Measurements from ENCODE around the gene MT1B.
"Not testable (repeated sequence)": the region's sequence is repeated elsewhere in the genome, so short reads cannot be mapped to it uniquely, and the experiment has no call there.

The MT1B gene

GRCh38 chr16:56639045-56639444 lies 12.6 kb upstream of the MT1B start:
- no peak for DNase-seq

GRCh38 chr16:56640076-56640475 lies 11.6 kb upstream of the MT1B start:
- DNase-seq: no peak

DNA sequence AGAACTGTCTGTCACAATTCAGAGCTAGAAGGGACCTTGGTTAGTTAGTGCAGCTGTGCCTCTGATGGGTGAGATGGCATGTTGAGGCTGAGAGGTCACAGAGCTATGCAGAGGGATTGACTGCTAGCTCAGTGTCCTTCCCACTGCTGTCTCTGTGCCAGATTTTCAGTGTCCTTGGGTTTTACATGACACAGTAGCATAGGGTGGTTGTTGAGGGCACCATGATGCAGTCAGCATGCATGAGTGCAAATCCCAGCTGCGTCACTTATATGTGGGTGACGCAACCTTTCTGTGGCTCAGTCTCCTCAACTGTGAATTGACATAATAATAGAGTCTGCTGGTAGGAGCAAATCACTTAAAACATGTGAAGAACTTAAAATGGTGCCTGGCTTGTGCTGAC lies 10.5 kb upstream of the MT1B start:
- DNase-seq: no peak

GRCh38 chr16:56643080-56643778 lies 8.5 kb upstream of the MT1B start:
- DNase-seq: no peak

DNA sequence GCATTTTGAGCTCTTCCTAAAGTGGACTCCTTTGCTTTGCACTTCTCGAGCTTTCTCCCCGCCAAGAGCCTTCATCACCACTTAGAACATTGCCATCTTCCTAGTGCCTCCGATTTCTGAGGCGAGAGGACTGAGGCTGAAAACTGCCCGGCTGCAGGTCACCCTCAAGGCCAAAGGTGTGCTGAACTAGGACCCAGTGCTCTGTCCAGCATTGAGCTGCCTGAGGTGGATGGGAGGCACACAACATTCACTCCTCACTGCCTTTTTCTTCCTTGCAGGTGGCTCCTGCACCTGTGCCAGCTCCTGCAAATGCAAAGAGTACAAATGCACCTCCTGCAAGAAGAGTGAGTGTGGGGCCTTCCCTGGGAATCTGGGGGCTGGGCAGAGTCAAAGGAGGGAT lies 7.9 kb upstream of the MT1B start:
- DNase-seq: no peak

DNA sequence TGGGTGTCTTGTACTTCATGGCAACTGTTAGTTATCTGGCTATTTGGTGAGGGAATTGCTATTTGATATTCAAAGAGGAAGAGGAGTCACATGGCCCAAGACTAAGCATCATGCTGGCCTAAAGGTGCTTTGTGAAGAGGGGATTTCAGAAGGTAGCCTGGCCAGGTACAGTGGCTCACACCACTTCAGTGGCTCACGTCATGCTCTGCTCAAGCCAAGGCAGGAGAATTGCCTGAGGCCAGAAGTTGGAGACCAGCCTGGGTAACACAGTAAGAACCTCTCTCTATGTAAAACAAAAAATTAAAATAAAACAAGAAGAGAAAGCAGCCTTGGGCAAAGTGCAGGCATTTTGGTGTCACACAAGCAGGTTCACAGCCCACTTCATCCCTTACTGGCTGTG lies 6.4 kb upstream of the MT1B start:
- DNase-seq: no peak

DNA sequence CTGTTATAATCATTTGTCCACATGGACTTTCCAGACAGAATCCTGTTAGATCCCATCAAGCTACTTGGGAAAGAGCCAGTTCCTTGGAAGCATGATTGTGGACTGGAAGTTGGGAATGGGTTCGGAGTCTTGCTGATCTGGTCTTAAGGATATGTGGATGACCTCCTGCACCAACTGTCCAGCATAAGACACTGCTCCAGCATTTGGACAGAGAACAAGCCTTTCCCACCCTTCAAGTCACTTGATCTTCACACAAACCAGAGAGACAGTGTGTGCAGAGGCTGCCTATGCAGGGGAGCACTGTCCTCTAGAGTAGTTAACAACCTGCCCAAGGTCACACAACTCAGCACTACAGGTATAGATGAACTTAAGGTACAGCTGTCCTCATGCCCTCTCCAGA lies 5.8 kb upstream of the MT1B start:
- no peak for DNase-seq

GRCh38 chr16:56647641-56648431 lies 3.9 kb upstream of the MT1B start:
- no peak for DNase-seq

- no peak for DNase-seq
Observed at GRCh38 chr16:56649271-56649670, 2.4 kb upstream of the MT1B start.

GRCh38 chr16:56649820-56650219 lies 1.9 kb upstream of the MT1B start:
- no peak for DNase-seq

GRCh38 chr16:56652600-56652999 lies 914 bp downstream of the MT1B start:
- DNase-seq: no peak

DNA sequence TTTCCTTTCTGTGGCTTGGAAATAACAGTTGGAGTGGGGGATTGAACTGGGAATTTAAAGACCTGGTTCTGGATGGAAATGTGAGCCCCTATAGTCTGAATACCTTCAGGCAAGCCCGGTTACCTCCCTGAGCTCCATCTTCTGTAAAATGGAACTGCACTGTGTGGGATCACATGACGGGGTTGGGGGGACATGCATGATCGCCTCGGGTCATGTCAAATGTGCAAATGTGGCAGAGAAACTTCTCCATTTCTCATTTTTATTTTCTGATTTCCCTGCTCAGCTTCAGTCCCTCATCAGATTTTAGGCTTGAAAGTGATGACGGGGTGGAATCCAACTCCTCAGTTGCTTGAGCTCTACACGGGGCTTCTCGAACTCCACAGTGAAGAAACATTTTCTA lies 1.5 kb downstream of the MT1B start:
- DNase-seq: no peak

- no peak for DNase-seq
Observed at GRCh38 chr16:56657555-56658326, 6.1 kb downstream of the MT1B start, which contains the start of gene MT1F. MT1F (plus strand) TSS chr16:56657959; CDS start chr16:56658059, 100 bp downstream.

DNA sequence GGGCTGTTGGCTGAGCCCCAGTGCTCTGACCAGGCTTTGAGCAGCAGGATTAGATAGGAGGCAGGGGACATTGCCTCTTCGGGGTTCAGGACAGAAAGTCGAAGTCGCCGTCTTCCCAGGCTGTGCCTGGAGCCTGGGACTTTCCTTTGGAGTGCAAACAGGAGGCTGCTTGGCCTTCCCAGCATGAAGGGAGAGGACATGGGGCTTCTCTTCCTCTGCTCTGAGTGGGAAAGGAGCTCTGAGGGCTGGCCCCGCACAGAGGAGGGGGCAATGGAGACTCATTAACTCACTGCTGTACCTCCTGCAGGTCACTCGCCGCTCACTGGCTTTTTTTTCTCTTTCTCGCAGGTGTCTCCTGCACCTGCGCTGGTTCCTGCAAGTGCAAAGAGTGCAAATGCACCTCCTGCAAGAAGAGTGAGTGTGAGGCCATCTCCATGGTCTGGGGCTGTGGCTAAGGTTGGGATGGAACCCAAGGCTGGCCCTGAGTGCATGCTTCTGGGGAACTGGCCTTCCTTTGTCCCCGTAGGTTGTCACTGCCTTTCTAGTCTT lies 6.7 kb downstream of the MT1B start:
- DNase-seq: no peak

DNA sequence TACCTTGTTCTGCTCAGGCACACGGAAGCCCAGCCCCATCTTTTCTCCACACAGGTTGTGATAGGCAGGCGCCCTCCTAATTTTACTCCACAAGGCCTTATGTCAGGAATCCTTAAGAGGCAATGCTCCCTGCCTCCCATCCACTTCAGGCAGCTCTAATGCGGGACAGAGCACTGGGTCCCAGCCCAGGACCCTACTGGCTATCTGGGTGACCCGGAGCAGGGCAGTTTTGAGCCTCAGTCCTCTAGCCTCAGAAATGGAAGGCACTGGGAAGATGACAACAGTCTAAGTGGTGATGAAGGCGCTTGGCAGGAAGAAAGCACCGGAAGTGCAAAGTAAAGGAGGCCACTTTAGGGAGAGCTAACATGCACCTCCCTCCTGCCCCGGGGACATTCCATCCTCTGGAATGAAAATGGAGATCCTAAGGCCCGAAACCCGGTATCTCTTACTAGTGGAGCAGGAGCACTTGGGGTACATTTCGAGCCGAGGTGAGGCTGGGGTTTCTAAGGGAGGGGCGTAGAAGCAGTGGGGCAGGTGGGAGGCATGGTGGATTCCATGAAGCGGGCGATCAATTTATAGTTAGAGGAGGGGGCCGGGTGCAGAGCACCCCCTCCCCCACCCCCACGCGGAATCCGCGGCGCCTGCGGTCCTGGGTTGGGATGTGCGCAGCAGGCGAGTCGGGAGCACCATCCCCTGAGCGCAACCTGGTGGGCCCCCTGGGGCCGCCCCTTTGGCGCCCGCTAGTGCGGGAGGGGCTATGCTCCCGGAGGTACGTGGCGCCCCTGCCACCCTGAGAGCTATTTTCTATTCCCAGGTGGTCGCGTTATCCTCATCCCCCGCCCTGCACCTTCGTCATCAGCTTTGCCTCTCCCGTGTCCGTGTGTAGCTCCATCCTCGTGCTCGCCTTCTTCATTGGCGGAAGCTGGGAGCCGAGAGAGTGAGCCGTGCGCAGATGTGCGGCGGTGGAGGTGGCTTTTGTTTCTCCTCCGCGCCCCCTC lies 11.0 kb downstream of the MT1B start:
- no peak for DNase-seq

DNA sequence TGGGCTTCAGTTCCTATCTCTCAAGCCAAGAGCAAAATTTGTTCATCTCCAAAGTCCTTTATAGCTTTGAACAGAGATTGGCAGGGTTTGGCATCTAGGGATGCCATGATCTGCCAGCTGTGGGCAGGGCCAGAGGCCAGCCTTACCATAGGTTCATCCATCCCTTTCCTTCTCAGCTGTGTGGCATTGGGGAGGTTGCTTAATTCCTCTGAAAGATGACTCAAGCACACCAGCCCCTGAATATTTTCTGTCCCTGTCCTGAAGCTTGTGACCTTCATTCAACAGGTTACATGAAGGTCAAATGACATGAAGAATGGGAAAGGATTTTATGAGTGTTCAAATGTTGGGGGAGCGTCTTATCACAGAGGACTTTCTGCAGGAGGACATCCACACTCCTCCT lies 12.8 kb downstream of the MT1B start:
- no peak for DNase-seq

DNA sequence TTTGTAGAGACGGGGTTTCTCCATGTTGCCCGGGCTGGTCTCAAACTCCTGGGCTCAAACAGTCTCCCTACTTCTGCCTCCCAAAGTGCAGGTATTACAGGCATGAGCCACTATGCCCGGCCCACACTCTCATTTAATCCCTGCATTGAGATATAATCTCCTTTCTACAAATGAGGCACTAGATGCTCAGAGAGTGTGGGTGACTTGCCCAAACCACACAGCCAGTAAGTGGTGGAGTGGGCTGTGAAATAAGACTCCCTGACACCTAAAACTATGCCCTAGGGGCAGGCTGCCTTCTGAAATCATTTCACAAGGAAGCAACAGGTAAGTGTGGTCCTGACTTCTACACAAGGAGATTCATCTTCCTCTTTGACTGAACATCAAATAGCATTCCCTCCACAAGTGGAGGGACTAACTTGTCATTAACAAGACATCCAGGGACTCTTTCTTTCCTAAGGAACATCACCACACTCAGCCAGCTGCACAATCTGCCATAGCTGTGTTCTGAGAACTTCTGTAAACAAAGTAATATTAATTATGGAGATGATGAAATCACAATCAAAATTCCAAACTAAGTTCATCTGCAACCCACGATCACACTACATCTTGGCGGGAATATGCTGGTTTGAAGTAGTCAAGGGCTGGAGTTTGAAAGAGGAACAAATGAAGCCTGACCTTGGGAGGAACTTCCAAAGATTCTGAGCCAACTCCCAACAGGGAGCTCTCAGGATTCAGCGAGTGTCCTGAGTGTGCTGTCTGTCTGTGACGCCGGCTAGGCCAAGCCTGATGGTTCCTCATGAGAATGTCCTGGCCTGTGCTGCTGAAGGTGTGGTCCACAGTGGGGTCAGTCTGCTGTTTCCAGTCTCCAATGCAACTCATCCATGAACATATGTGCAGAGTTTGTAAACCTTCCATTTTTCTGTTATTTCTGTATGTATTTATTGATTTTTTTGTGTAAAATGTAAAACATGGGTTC lies 13.9 kb downstream of the MT1B start:
- DNase-seq: not testable (repeated sequence)

GRCh38 chr16:56667581-56668571 lies 16.2 kb downstream of the MT1B start, which contains the start of gene MT1G:
MT1G (minus strand) TSS chr16:56668065; CDS start chr16:56667993, 72 bp downstream.
- no peak for DNase-seq
